ENCODE results near the gene PEAK1. TPM values are rescaled to one million over a fixed set of nuclear protein-coding genes. Genes with fewer than 3 reads are reported as not detected.

The PEAK1 gene
- total and polyA plus RNA-seq, 2 donors (not counting 3 experiments of a cell fraction or from before 2014, with no cell fraction given), result 17.9 to 91.9 TPM

DNA sequence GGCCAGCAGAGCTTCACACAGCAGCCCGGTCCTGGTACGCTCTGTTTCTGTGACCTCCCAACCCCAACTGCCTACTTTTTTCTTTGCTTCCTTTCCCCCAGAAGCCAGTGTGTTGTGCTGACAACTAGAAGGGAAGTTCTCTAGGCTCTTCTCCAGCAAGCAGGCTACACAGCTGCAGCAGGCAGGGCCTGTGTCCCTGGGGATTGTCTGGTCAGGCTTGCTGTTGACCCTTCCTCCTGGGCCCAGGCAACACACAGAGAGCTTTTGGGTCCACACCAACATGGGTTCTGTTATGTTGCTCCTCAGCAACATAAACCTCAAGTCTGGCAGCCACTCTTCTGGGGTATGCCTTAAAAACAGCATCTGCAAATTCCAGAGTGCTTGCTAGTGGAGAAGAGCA lies 312.8 kb downstream of the PEAK1 start:
- no peaks in the 10 kb centered on the region for H3K9me3 ChIP-seq (replicated peaks; ENCODE audit: control insufficient read depth, insufficient read depth, low read length)
- H3K4me2 ChIP-seq (ENCODE audit: insufficient read depth, low read length), result no peak overlapping the region
- dilution Hi-C loops (cut with MboI; ENCODE audit: extremely low pct_ligation_motif_present, low sequenced_read_pairs), result no loop called here
- no peak overlapping the region for H3K27ac ChIP-seq (ENCODE audit: insufficient read depth, low read depth, low read length)
- TF ChIP-seq, protein P1, sequence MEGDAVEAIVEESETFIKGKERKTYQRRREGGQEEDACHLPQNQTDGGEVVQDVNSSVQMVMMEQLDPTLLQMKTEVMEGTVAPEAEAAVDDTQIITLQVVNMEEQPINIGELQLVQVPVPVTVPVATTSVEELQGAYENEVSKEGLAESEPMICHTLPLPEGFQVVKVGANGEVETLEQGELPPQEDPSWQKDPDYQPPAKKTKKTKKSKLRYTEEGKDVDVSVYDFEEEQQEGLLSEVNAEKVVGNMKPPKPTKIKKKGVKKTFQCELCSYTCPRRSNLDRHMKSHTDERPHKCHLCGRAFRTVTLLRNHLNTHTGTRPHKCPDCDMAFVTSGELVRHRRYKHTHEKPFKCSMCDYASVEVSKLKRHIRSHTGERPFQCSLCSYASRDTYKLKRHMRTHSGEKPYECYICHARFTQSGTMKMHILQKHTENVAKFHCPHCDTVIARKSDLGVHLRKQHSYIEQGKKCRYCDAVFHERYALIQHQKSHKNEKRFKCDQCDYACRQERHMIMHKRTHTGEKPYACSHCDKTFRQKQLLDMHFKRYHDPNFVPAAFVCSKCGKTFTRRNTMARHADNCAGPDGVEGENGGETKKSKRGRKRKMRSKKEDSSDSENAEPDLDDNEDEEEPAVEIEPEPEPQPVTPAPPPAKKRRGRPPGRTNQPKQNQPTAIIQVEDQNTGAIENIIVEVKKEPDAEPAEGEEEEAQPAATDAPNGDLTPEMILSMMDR (IDR thresholded peaks at IDR 0.05; ENCODE audit: extremely low read depth in 1 of 2, insufficient read depth in 1 of 2, low read depth in 1 of 2, low read length in 2 of 2), result no peak
- TF ChIP-seq, protein P2, sequence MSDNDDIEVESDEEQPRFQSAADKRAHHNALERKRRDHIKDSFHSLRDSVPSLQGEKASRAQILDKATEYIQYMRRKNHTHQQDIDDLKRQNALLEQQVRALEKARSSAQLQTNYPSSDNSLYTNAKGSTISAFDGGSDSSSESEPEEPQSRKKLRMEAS (IDR thresholded peaks at IDR 0.05; ENCODE audit: insufficient read depth, insufficient read length), result no peak
- no peak for TF ChIP-seq GATA2 (IDR thresholded peaks at IDR 0.05; ENCODE audit: insufficient read depth, insufficient read length, low read depth, low read length)
- no peak for TF ChIP-seq MYC (IDR thresholded peaks at IDR 0.05; ENCODE audit: low read depth, low read length)
- no peak for TF ChIP-seq FOS (IDR thresholded peaks at IDR 0.05; ENCODE audit: borderline replicate concordance, insufficient read depth, low read length)
- TF ChIP-seq POLR2A (IDR thresholded peaks at IDR 0.05; ENCODE audit: low read depth, low read length), result no peak
- no peak for TF ChIP-seq POLR2AphosphoS5 (IDR thresholded peaks at IDR 0.05; ENCODE audit: insufficient read depth, low read depth, low read length)
- no peak for TF ChIP-seq JUN (IDR thresholded peaks at IDR 0.05; ENCODE audit: borderline replicate concordance, insufficient read depth, insufficient read length, low read depth)
- TF ChIP-seq EZH2 (IDR thresholded peaks at IDR 0.05; ENCODE audit: borderline replicate concordance, low read depth, low read length, severe bottlenecking), result no peak
- no peaks in the 10 kb centered on the region for H3K27me3 ChIP-seq (ENCODE audit: control insufficient read depth in 2 of 2, insufficient read depth in 2 of 2, low read length in 2 of 2)
- CTCF ChIA-PET, result interaction anchor here (0.7 to 11.0 kb wide), 21 partner anchors 11 to 715 kb away, joined by 3 to 149 read pairs (median 3); no protein-coding TSS in a partner anchor
- H2AFZ ChIP-seq (ENCODE audit: low read depth, low read length), result no peak overlapping the region
- no peaks in the 10 kb centered on the region for H3K9me1 ChIP-seq (replicated peaks; ENCODE audit: control insufficient read depth, extremely low read depth, insufficient read depth, low read length)
- intact Hi-C loops (cut with micrococcal nuclease), result loop anchor here (1.0 to 10.0 kb wide), 5 partner anchors 82 to 525 kb away; partner anchors contain the start of gene LINGO1
- H3K4me1 ChIP-seq (ENCODE audit: control insufficient read depth, extremely low read depth, insufficient read depth, low read length), result peaks cover 3% of the 10 kb centered on the region
- H3K4me3 ChIP-seq (replicated peaks in 1 of 3; ENCODE audit: insufficient read depth in 1 of 3, low read depth in 1 of 3, low read length in 3 of 3), result no peak overlapping the region
- POLR2A ChIA-PET, result no interaction called here
- FAIRE-seq, result no peak
- no TSS peak for BruUV-seq (replicated peaks)
- peaks cover 0 to 2% of the 10 kb centered on the region in 2 experiments for H3K36me3 ChIP-seq (ENCODE audit: control insufficient read depth in 2 of 2, extremely low read depth in 1 of 2, insufficient read depth in 2 of 2, low read length in 2 of 2)
- H3K9ac ChIP-seq (replicated peaks; ENCODE audit: extremely low read depth, insufficient read depth, low read length), result no peak overlapping the region
- no peaks in the 10 kb centered on the region for H3K79me2 ChIP-seq (ENCODE audit: control insufficient read depth, insufficient read depth, low read length)
- no peak for DNase-seq (ENCODE audit: low read depth, low spot score)
- no peaks in the 10 kb centered on the region for H4K20me1 ChIP-seq (replicated peaks; ENCODE audit: control insufficient read depth, extremely low read depth, insufficient read depth, low read length)
